GM12878 (cell line): ENCODE data around the gene SPRING1.

Experiments
- SIN3A ChIP-seq: IDR thresholded peaks from 2 replicates; pipeline ENCODE4 v1.6.1; 2012; ENCODE audit warnings: low read depth, low read length, improper control_type of control experiment
- ZNF274 ChIP-seq: IDR thresholded peaks from one replicate; pipeline ENCODE4 v1.8.0; 2011; ENCODE audit not compliant: insufficient read length, insufficient read depth
- TF ChIP-seq, protein P1 (sequence below), 3 experiments: IDR thresholded peaks in 2 of 3; conservative IDR thresholded peaks in 1 of 3; 2 replicates each; pipeline ENCODE4 v1.5.1; 2011; ENCODE audit warnings: low read depth in 3 of 3, low read length in 3 of 3, mild to moderate bottlenecking in 3 of 3, control low read depth in 2 of 3, moderate library complexity in 2 of 3, inconsistent platforms in 1 of 3, mixed read lengths in 1 of 3; ENCODE audit not compliant: control insufficient read depth in 2 of 3, insufficient read depth in 1 of 3; ENCODE audit errors: extremely low read depth in 1 of 3
- TF ChIP-seq, protein P2 (sequence below): fragments of 450-650 bp; IDR thresholded peaks from 2 replicates; pipeline ENCODE4 v1.6.1; 2017; ENCODE audit warnings: mild to moderate bottlenecking, moderate library complexity

DNA sequence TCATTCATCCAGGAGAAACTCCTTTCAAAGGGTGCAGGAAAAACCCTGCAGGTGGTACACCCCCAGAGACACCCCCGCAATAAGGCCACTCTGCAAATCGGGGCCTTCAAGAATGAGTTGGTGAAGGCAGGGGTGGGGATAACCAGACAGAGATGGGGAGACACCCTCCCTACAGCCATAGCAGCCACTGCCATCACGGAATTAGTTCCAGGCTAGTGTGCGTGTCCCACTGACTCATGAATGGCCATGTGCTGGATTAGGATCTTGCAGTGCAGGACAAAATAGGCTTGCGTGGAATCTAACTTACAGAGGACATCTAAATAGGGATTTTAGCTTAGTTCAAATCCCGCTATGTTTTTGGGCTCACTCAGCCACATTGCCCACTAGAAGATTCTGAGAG, 37.8 kb downstream of the SPRING1 start:
- TF ChIP-seq, protein P1, sequence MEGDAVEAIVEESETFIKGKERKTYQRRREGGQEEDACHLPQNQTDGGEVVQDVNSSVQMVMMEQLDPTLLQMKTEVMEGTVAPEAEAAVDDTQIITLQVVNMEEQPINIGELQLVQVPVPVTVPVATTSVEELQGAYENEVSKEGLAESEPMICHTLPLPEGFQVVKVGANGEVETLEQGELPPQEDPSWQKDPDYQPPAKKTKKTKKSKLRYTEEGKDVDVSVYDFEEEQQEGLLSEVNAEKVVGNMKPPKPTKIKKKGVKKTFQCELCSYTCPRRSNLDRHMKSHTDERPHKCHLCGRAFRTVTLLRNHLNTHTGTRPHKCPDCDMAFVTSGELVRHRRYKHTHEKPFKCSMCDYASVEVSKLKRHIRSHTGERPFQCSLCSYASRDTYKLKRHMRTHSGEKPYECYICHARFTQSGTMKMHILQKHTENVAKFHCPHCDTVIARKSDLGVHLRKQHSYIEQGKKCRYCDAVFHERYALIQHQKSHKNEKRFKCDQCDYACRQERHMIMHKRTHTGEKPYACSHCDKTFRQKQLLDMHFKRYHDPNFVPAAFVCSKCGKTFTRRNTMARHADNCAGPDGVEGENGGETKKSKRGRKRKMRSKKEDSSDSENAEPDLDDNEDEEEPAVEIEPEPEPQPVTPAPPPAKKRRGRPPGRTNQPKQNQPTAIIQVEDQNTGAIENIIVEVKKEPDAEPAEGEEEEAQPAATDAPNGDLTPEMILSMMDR (IDR thresholded peaks at IDR 0.05 in 2 of 3, conservative IDR thresholded peaks at IDR 0.05 in 1 of 3; ENCODE audit: control insufficient read depth in 2 of 3, extremely low read depth in 1 of 3, insufficient read depth in 1 of 3, low read depth in 3 of 3, low read length in 3 of 3): no peak
- TF ChIP-seq, protein P2, sequence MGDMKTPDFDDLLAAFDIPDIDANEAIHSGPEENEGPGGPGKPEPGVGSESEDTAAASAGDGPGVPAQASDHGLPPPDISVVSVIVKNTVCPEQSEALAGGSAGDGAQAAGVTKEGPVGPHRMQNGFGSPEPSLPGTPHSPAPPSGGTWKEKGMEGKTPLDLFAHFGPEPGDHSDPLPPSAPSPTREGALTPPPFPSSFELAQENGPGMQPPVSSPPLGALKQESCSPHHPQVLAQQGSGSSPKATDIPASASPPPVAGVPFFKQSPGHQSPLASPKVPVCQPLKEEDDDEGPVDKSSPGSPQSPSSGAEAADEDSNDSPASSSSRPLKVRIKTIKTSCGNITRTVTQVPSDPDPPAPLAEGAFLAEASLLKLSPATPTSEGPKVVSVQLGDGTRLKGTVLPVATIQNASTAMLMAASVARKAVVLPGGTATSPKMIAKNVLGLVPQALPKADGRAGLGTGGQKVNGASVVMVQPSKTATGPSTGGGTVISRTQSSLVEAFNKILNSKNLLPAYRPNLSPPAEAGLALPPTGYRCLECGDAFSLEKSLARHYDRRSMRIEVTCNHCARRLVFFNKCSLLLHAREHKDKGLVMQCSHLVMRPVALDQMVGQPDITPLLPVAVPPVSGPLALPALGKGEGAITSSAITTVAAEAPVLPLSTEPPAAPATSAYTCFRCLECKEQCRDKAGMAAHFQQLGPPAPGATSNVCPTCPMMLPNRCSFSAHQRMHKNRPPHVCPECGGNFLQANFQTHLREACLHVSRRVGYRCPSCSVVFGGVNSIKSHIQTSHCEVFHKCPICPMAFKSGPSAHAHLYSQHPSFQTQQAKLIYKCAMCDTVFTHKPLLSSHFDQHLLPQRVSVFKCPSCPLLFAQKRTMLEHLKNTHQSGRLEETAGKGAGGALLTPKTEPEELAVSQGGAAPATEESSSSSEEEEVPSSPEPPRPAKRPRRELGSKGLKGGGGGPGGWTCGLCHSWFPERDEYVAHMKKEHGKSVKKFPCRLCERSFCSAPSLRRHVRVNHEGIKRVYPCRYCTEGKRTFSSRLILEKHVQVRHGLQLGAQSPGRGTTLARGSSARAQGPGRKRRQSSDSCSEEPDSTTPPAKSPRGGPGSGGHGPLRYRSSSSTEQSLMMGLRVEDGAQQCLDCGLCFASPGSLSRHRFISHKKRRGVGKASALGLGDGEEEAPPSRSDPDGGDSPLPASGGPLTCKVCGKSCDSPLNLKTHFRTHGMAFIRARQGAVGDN: no peak
- TF ChIP-seq SIN3A (no peak), ZNF274 (no peak)
